Brain microvascular endothelial cell (primary cell): ENCODE measurements around the gene LEMD1.
"Not testable (repeated sequence)": the region's sequence is repeated elsewhere in the genome, so short reads cannot be mapped to it uniquely, and the experiment has no call there.

Source experiments
- DNase-seq: peaks from one replicate; pipeline ENCODE4 v3.0.0-alpha.2; 2020
- H3K27ac ChIP-seq: fragments of 250-450 bp; sonication (Bioruptor Pico); 2 replicates; pipeline ENCODE4 v1.5.1; 2020; ENCODE audit warnings: mild to moderate bottlenecking, moderate library complexity
- H3K27me3 ChIP-seq: fragments of 250-450 bp; sonication (Bioruptor Pico); replicated peaks from 2 replicates; pipeline ENCODE4 v1.5.1; 2020; ENCODE audit warnings: mild to moderate bottlenecking
- H3K36me3 ChIP-seq: fragments of 250-450 bp; sonication (Bioruptor Pico); replicated peaks from 2 replicates; pipeline ENCODE4 v1.5.1; 2020; ENCODE audit warnings: mild to moderate bottlenecking
- H3K4me3 ChIP-seq: 2 replicates; pipeline ENCODE4 v1.5.1; 2011; ENCODE audit warnings: low read depth, mild to moderate bottlenecking, control low read depth, low read length, moderate library complexity
- in situ Hi-C: cut with HindIII; loops from 2 replicates; pipeline ENCODE4 v1.10.0; 2017; ENCODE audit warnings: low sequenced_read_pairs, low pct_ligation_motif_present
- TF ChIP-seq, protein P1 (sequence below): IDR thresholded peaks from 2 replicates; pipeline ENCODE4 v1.5.1; 2011; ENCODE audit warnings: low read depth, mild to moderate bottlenecking, moderate library complexity, low read length, control low read depth, inconsistent platforms; ENCODE audit errors: missing control alignments

The LEMD1 gene

GRCh38 chr1:205436776-205437410 lies 15.0 kb upstream of the LEMD1 start:
- no peaks in the 10 kb centered on the region for H3K36me3 ChIP-seq
- TF ChIP-seq, protein P1, sequence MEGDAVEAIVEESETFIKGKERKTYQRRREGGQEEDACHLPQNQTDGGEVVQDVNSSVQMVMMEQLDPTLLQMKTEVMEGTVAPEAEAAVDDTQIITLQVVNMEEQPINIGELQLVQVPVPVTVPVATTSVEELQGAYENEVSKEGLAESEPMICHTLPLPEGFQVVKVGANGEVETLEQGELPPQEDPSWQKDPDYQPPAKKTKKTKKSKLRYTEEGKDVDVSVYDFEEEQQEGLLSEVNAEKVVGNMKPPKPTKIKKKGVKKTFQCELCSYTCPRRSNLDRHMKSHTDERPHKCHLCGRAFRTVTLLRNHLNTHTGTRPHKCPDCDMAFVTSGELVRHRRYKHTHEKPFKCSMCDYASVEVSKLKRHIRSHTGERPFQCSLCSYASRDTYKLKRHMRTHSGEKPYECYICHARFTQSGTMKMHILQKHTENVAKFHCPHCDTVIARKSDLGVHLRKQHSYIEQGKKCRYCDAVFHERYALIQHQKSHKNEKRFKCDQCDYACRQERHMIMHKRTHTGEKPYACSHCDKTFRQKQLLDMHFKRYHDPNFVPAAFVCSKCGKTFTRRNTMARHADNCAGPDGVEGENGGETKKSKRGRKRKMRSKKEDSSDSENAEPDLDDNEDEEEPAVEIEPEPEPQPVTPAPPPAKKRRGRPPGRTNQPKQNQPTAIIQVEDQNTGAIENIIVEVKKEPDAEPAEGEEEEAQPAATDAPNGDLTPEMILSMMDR: no peak
- no peak overlapping the region for H3K27ac ChIP-seq
- DNase-seq: no peak
- in situ Hi-C loops: no loop called here
- no peak overlapping the region for H3K4me3 ChIP-seq
- H3K27me3 ChIP-seq: peaks cover 31% of the 10 kb centered on the region

GRCh38 chr1:205435578-205436573 lies 14.0 kb upstream of the LEMD1 start:
- Histone ChIP-seq H3K27me3 (peaks cover 31% of the 10 kb centered on the region), H3K4me3 (no peak overlapping the region), H3K27ac (no peak overlapping the region), H3K36me3 (no peaks in the 10 kb centered on the region)
- no peak for DNase-seq
- TF ChIP-seq, protein P1: no peak
- in situ Hi-C loops: no loop called here

GRCh38 chr1:205434738-205435137 lies 12.9 kb upstream of the LEMD1 start:
- in situ Hi-C loops: no loop called here
- Histone ChIP-seq H3K36me3 (no peaks in the 10 kb centered on the region), H3K27me3 (peaks cover 31% of the 10 kb centered on the region), H3K27ac (no peak overlapping the region), H3K4me3 (no peak overlapping the region)
- TF ChIP-seq, protein P1: no peak
- DNase-seq: no peak

DNA sequence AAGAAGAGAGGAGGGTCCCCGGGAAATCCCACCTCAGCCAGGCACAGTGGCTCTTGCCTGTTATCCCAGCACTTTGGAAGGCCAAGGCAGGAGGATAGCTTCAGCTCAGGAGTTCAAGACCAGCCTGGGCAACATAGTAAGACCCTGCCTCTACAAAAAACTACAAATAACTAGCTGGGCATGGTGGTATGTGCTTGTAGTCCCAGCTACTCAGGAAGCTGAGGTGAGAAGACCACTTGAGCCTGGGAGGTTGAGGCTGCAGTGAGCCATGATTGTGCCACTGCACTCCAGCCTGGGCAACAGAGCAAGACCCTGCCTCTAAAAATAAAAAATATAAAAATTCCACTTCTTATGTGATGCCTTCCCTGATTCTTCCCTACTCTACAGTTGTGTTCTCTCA lies 10.8 kb upstream of the LEMD1 start:
- DNase-seq, in situ Hi-C loops, H3K36me3 ChIP-seq, H3K27ac ChIP-seq, H3K4me3 ChIP-seq: not testable (repeated sequence)
- peaks cover 31% of the 10 kb centered on the region for H3K27me3 ChIP-seq

DNA sequence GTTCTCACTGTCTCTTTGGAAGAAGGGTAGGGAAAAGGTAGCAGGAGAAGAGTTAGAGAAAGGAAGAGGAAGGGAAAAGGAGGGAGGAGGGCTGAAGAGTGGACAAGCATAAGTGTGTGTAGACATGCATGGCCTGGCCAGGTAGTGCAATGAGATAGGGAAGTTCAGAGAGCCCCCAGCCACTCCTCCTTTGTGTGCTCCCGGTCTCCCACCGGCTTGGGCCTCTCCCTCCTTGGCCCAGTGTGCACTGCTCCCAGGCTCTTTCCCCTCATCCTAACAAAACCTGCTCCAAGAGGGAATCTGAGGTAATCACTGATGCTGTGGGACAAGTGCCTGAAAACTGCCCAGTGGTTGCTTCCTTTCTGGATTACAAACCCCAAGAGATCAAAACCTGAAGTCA lies 10.3 kb upstream of the LEMD1 start:
- in situ Hi-C loops: no loop called here
- no peak for DNase-seq
- TF ChIP-seq, protein P1: no peak
- Histone ChIP-seq H3K27ac (no peak overlapping the region), H3K36me3 (no peaks in the 10 kb centered on the region), H3K27me3 (peaks cover 31% of the 10 kb centered on the region), H3K4me3 (no peak overlapping the region)

DNA sequence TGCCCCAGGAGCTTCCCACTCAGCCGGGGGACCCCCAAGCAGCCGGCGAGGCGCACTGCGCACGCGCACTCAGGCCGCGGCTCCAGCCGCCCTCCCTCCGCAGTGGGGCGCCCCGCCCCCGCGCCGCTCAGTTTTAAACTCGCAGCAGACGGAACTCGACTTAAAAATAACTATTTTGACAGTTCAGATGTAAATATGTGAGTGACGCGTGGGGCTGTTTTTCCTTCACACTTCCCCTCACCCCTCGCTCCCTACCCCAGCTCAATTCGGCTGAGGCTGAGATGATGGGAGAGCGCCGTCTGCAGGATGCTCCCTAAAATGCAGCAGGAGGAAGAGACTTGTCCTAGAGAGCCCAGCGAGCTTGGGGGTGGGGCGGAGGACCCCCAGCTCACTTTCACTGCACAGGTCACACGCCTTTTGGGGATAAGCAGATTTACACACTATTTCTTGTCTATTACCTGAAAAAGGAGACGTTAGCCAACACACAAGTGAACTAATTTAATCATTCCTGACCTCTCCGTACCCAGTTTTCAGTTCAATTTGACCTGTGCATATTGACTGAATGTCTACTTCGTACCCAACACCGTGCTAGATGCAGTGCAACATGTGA lies 8.9 kb upstream of the LEMD1 start:
- DNase-seq: peak; percentile 28
- peaks cover 33% of the 10 kb centered on the region for H3K27me3 ChIP-seq

More for the DNA sequence above, 8.9 kb upstream of the LEMD1 start:
- H3K36me3 ChIP-seq: no peaks in the 10 kb centered on the region
- TF ChIP-seq, protein P1: peak; percentile 98
- in situ Hi-C loops: no loop called here
- H3K4me3 ChIP-seq: peak overlapping the region; percentile 55
- H3K27ac ChIP-seq: no peak overlapping the region
